HUES64 (cell line): ENCODE measurements around the gene MARCHF10.

ENCODE experiments used
- H3K27ac ChIP-seq: 2 replicates; pipeline ENCODE4 v1.7.0; 2013; ENCODE audit warnings: low read depth, low read length, inconsistent platforms
- H3K27me3 ChIP-seq: 2 replicates; pipeline ENCODE4 v1.6.1; 2013; ENCODE audit warnings: mild to moderate bottlenecking, low read length; ENCODE audit not compliant: insufficient read depth
- H3K36me3 ChIP-seq: 2 replicates; pipeline ENCODE4 v1.6.1; 2013; ENCODE audit warnings: mild to moderate bottlenecking, low read length; ENCODE audit not compliant: insufficient read depth
- H3K4me1 ChIP-seq: 2 replicates; pipeline ENCODE4 v1.6.1; 2013; ENCODE audit warnings: mild to moderate bottlenecking, low read length, moderate library complexity; ENCODE audit not compliant: insufficient read depth
- H3K4me3 ChIP-seq: 2 replicates; pipeline ENCODE4 v1.5.1; 2013; ENCODE audit warnings: mild to moderate bottlenecking, low read length, moderate library complexity
- H3K9ac ChIP-seq: 2 replicates; pipeline ENCODE4 v1.6.1; 2013; ENCODE audit warnings: mild to moderate bottlenecking, low read depth, low read length
- H3K9me3 ChIP-seq: 2 replicates; pipeline ENCODE4 v1.6.1; 2013; ENCODE audit warnings: low read depth, low read length; ENCODE audit not compliant: insufficient read depth
- WGBS: fragments of 150-250, 120-280 bp; methylation state at CpG from one replicate; pipeline ENCODE4 v1.1.7; 2013; ENCODE audit warnings: missing lambda C conversion rate; 5-methylcytosine and 5-hydroxymethylcytosine counted together

The MARCHF10 gene

GRCh38 chr17:62670202-62670821 is 137.8 kb downstream of the MARCHF10 start:
- Histone ChIP-seq H3K36me3 (peaks cover 17% of the 10 kb centered on the region), H3K27ac (no peak overlapping the region), H3K9ac (no peak overlapping the region), H3K27me3 (no peaks in the 10 kb centered on the region), H3K9me3 (no peaks in the 10 kb centered on the region), H3K4me1 (no peaks in the 10 kb centered on the region), H3K4me3 (no peak overlapping the region)
- 88% methylated on average over 24 of the region's 24 CpGs for WGBS

GRCh38 chr17:62668091-62668804 is 139.9 kb downstream of the MARCHF10 start:
- no peaks in the 10 kb centered on the region for H3K9me3 ChIP-seq
- H3K36me3 ChIP-seq, result peaks cover 10% of the 10 kb centered on the region; the same call in 1 of the 2 replicates
- H3K27me3 ChIP-seq, result no peaks in the 10 kb centered on the region
- no peak overlapping the region for H3K4me3 ChIP-seq
- H3K4me1 ChIP-seq, result no peaks in the 10 kb centered on the region
- no peak overlapping the region for H3K27ac ChIP-seq
- no peak overlapping the region for H3K9ac ChIP-seq
- WGBS, result 82% methylated on average over 8 of the region's 10 CpGs

GRCh38 chr17:62666801-62667591 is 141.1 kb downstream of the MARCHF10 start:
- WGBS, result 96% methylated on average over 40 of the region's 40 CpGs
- H3K9me3 ChIP-seq, result no peaks in the 10 kb centered on the region
- no peaks in the 10 kb centered on the region for H3K4me1 ChIP-seq
- H3K4me3 ChIP-seq, result no peak overlapping the region
- H3K36me3 ChIP-seq, result peaks cover 9% of the 10 kb centered on the region; the same call in 1 of the 2 replicates
- H3K27ac ChIP-seq, result no peak overlapping the region
- H3K9ac ChIP-seq, result no peak overlapping the region
- no peaks in the 10 kb centered on the region for H3K27me3 ChIP-seq

- Histone ChIP-seq H3K27me3 (no peaks in the 10 kb centered on the region), H3K27ac (no peak overlapping the region), H3K9ac (no peak overlapping the region), H3K36me3 (peaks cover 9% of the 10 kb centered on the region; the same call in 1 of the 2 replicates), H3K4me1 (no peaks in the 10 kb centered on the region), H3K9me3 (no peaks in the 10 kb centered on the region), H3K4me3 (no peak overlapping the region)
- 92% methylated on average over 29 of the region's 30 CpGs for WGBS
Measured at GRCh38 chr17:62666061-62666800, 141.9 kb downstream of the MARCHF10 start.

DNA sequence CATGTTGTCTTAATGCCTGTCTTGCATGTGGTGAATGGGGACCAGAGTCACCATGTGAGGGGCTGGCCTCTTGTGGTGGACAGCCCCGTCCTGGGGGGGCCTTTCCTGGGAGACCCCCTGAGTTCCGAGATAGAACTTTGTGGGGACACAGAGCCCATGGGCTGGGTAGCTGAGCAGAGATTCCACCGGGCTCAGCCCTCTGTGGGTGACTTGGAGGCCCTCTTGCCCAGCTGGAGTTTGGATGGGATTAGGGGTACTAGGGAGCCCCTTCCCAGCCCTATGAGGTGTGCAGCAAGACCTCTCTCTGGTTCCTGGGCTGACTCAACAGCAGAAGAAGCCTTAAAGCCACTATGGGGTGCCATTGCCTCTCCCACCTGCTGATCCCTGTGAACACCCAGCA is 142.5 kb downstream of the MARCHF10 start:
- H3K4me1 ChIP-seq, result no peaks in the 10 kb centered on the region
- H3K9ac ChIP-seq, result no peak overlapping the region
- no peak overlapping the region for H3K27ac ChIP-seq
- peaks cover 9% of the 10 kb centered on the region; the same call in 1 of the 2 replicates for H3K36me3 ChIP-seq
- H3K27me3 ChIP-seq, result no peaks in the 10 kb centered on the region
- no peaks in the 10 kb centered on the region; the same call in 1 of the 2 replicates for H3K9me3 ChIP-seq
- no peak overlapping the region for H3K4me3 ChIP-seq
- WGBS, result over 99% methylated on average over 3 of the region's 3 CpGs

- 94% methylated on average over 25 of the region's 25 CpGs for WGBS
Measured at GRCh38 chr17:62664336-62665120, 143.6 kb downstream of the MARCHF10 start.

DNA sequence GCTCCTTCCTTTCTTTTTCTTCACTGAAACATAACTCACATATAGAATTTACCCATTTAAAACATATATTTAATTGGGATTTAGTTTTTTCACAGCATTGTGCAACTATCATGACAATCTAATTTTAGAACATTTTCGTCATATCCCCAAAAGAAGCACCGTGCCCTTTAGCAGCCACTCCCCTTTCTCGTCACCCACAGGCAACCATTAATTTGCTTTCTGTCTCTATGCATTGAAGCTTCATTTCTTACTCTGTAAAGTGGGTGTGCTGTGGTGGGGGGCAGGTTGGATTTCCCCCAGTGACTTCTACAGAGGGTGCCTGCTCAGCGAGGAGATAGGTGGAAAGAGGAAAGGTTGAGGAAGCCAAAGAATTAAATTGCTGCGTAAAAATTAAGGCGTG is 144.8 kb downstream of the MARCHF10 start:
- 93% methylated on average over 6 of the region's 6 CpGs for WGBS
- H3K27ac ChIP-seq, result no peak overlapping the region
- H3K27me3 ChIP-seq, result no peaks in the 10 kb centered on the region

More at GRCh38 chr17:62664336-62665120, 143.6 kb downstream of the MARCHF10 start:
- no peaks in the 10 kb centered on the region; the same call in 1 of the 2 replicates for H3K9me3 ChIP-seq
- H3K4me1 ChIP-seq, result no peaks in the 10 kb centered on the region
- no peaks in the 10 kb centered on the region for H3K27me3 ChIP-seq
- H3K36me3 ChIP-seq, result peaks cover 9% of the 10 kb centered on the region; the same call in 1 of the 2 replicates
- no peak overlapping the region for H3K9ac ChIP-seq
- H3K4me3 ChIP-seq, result no peak overlapping the region
- no peak overlapping the region for H3K27ac ChIP-seq

DNA sequence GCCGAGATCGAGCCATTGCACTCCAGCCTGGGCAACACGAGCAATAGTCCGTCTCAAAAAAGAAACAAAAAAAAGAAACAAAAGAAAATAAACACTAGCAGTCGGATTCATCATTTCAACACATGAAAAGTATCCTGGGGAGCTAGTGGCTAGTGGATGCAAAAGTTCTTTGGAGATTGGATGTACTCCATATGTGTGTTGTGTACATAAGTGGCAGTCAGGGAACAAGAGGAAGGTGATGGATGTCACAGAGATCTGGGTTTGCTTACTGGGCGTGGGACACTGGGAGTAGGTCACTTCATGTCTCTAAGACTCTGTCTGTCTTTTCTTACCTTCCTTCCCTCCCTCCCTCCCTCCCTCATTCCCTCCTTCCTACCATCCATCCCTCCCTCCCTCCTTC is 145.3 kb downstream of the MARCHF10 start:
- H3K27me3 ChIP-seq, result no peaks in the 10 kb centered on the region
- no peak overlapping the region for H3K27ac ChIP-seq
- H3K9me3 ChIP-seq, result no peaks in the 10 kb centered on the region; the same call in 1 of the 2 replicates
- H3K36me3 ChIP-seq, result peaks cover 5% of the 10 kb centered on the region; the same call in 1 of the 2 replicates
- H3K4me3 ChIP-seq, result no peak overlapping the region
- H3K9ac ChIP-seq, result no peak overlapping the region
- no peaks in the 10 kb centered on the region; the same call in 1 of the 2 replicates for H3K4me1 ChIP-seq
- WGBS, result 97% methylated on average over 6 of the region's 6 CpGs

More for the DNA sequence above, 144.8 kb downstream of the MARCHF10 start:
- Histone ChIP-seq H3K9me3 (no peaks in the 10 kb centered on the region; the same call in 1 of the 2 replicates), H3K4me1 (no peaks in the 10 kb centered on the region), H3K4me3 (no peak overlapping the region), H3K36me3 (peaks cover 6% of the 10 kb centered on the region; the same call in 1 of the 2 replicates), H3K9ac (no peak overlapping the region)

DNA sequence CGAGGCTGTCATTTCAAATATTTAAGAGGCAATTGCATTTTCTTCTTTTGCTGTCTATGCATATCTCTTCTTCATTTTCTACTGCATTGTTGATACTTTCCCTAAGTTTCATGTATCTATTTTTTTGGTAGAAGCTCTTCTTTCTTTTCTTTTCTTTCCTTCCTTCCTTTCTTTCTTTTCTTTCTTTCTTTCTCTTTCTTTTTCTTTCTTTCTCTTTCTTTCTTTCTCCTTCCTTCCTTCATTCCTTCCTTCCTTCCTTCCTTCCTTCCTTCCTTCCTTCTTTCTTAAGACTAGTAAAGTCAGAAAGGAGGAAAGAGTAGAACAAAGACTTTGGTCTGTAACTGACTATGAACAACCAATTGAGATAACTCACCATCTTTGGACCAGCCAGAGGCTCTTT is 146.8 kb downstream of the MARCHF10 start:
- no peak overlapping the region for H3K9ac ChIP-seq
- no peaks in the 10 kb centered on the region; the same call in 1 of the 2 replicates for H3K9me3 ChIP-seq
- H3K4me1 ChIP-seq, result no peaks in the 10 kb centered on the region; the same call in 1 of the 2 replicates
- no peak overlapping the region for H3K4me3 ChIP-seq
- no peak overlapping the region for H3K27ac ChIP-seq
- WGBS, result 100% methylated on average over 1 of the region's 1 CpG
- H3K36me3 ChIP-seq, result peaks cover 2% of the 10 kb centered on the region; the same call in 1 of the 2 replicates
- no peaks in the 10 kb centered on the region for H3K27me3 ChIP-seq

DNA sequence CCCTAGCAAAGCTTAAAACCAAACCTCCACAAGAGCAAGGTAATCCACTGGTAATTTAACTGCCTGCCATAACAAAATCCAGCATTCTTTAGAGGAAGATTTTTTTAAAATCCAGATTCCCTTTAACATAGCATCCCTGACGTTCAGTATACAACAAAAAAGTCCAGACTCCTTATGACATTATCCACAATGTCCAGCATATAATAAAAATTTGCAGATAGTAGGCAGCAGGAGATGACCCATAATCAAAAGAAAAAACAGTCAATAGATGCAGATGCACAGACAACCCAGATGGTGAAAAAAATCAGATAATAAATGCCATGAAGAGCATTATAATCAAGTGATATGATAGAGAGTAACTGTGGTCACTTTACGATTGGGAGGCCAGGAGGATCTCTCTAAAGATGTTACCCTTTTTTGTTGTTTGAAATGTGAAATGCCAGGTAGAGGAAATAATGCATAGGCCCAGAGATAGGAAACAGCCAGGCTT is 147.4 kb downstream of the MARCHF10 start:
- Histone ChIP-seq H3K27ac (no peak overlapping the region), H3K27me3 (no peaks in the 10 kb centered on the region), H3K36me3 (peaks cover 2% of the 10 kb centered on the region; the same call in 1 of the 2 replicates), H3K9me3 (no peaks in the 10 kb centered on the region; the same call in 1 of the 2 replicates), H3K9ac (no peak overlapping the region), H3K4me3 (no peak overlapping the region), H3K4me1 (no peaks in the 10 kb centered on the region; the same call in 1 of the 2 replicates)
- 94% methylated on average over 2 of the region's 2 CpGs for WGBS
